Choroid plexus epithelial cell (primary cell): ENCODE data around the gene DYNC1I1.
A peak's percentile ranks its signal among the peaks of the same experiment; 100 is the strongest.

Experiments
- DNase-seq: peaks from one replicate; pipeline ENCODE4 v3.0.0-alpha.2; 2010; ENCODE audit warnings: low read depth
- H3K4me3 ChIP-seq: 2 replicates; pipeline ENCODE4 v1.5.1; 2011; ENCODE audit warnings: low read depth, mild to moderate bottlenecking, control low read depth, low read length, moderate library complexity
- CTCF ChIP-seq: conservative IDR thresholded peaks from 2 replicates; pipeline ENCODE4 v1.5.1; 2011; ENCODE audit warnings: low read depth, mild to moderate bottlenecking, control low read depth, inconsistent platforms, low read length, moderate library complexity

Gene DYNC1I1

GRCh38 chr7:95867309-95867708 lies 95.0 kb downstream of the DYNC1I1 start:
- no peak for TF ChIP-seq CTCF
- DNase-seq = no peak
- H3K4me3 ChIP-seq = no peak overlapping the region

GRCh38 chr7:95871075-95871848 lies 98.9 kb downstream of the DYNC1I1 start:
- H3K4me3 ChIP-seq = no peak overlapping the region
- peak; percentile 78 for DNase-seq
- TF ChIP-seq CTCF = peak; percentile 75

- DNase-seq = no peak
- no peak for TF ChIP-seq CTCF
- no peak overlapping the region for H3K4me3 ChIP-seq
Measured at GRCh38 chr7:95871896-95872295, 99.5 kb downstream of the DYNC1I1 start.

GRCh38 chr7:95874129-95874528 lies 101.8 kb downstream of the DYNC1I1 start:
- no peak overlapping the region for H3K4me3 ChIP-seq
- no peak for DNase-seq
- TF ChIP-seq CTCF = no peak

GRCh38 chr7:95874541-95875265 lies 102.3 kb downstream of the DYNC1I1 start:
- no peak for DNase-seq
- H3K4me3 ChIP-seq = no peak overlapping the region
- TF ChIP-seq CTCF = no peak

GRCh38 chr7:95875519-95875918 lies 103.2 kb downstream of the DYNC1I1 start:
- DNase-seq = no peak
- H3K4me3 ChIP-seq = no peak overlapping the region
- TF ChIP-seq CTCF = no peak
